Keratinocyte (primary cell): ENCODE results near the gene SERPINA5. TPM values are rescaled to one million over a fixed set of nuclear protein-coding genes. Genes with fewer than 3 reads are reported as not detected.

Experiments
- DNase-seq: peaks from one replicate; pipeline ENCODE4 v3.0.0-alpha.2; 2011; ENCODE audit warnings: low read depth, missing footprints, low spot score
- FAIRE-seq: peaks from 2 replicates; lab custom pipeline; 2011; peaks lifted over from hg19 to GRCh38; lab: Jason Lieb, UNC
- H2AFZ ChIP-seq: 2 replicates; pipeline ENCODE4 v1.6.0; 2012; ENCODE audit warnings: low read length, control low read depth, inconsistent platforms; ENCODE audit not compliant: control insufficient read depth
- H3K27ac ChIP-seq: 2 replicates; pipeline ENCODE4 v1.5.1; 2011; ENCODE audit warnings: low read length; ENCODE audit not compliant: control insufficient read depth, insufficient read depth
- H3K27me3 ChIP-seq: 3 replicates; pipeline ENCODE4 v1.6.0; 2011; ENCODE audit warnings: low read length; ENCODE audit not compliant: control insufficient read depth, insufficient read depth; ENCODE audit errors: extremely low read depth
- H3K36me3 ChIP-seq, 2 experiments: 2 replicates in 1 of 2; 3 replicates in 1 of 2; pipeline ENCODE4 v1.5.1; 2011; ENCODE audit warnings: low read length in 2 of 2, mild to moderate bottlenecking in 1 of 2; ENCODE audit not compliant: control insufficient read depth in 2 of 2, insufficient read depth in 2 of 2; ENCODE audit errors: extremely low read depth in 1 of 2
- H3K4me1 ChIP-seq: 3 replicates; pipeline ENCODE4 v1.5.1; 2011; ENCODE audit warnings: low read length; ENCODE audit not compliant: control insufficient read depth, insufficient read depth; ENCODE audit errors: extremely low read depth
- H3K4me2 ChIP-seq: 3 replicates; pipeline ENCODE4 v1.6.0; 2011; ENCODE audit warnings: low read depth, low read length; ENCODE audit not compliant: control insufficient read depth, insufficient read depth; ENCODE audit errors: extremely low read depth
- H3K4me3 ChIP-seq, 3 experiments: fragments of 200-600 bp in 1 of 3; sonication (generic) in 1 of 3; 2 replicates in 2 of 3; 3 replicates in 1 of 3; pipeline ENCODE4 v1.5.1; 2011 to 2016; ENCODE audit warnings: low read length in 3 of 3, mild to moderate bottlenecking in 3 of 3, control low read depth in 2 of 3, inconsistent platforms in 1 of 3, low read depth in 1 of 3, mixed read lengths in 1 of 3, mixed run types in 1 of 3, moderate library complexity in 1 of 3; ENCODE audit not compliant: control insufficient read depth in 2 of 3, insufficient read depth in 2 of 3; ENCODE audit errors: extremely low read depth in 1 of 3
- H3K79me2 ChIP-seq: 2 replicates; pipeline ENCODE4 v1.6.0; 2012; ENCODE audit warnings: low read length; ENCODE audit not compliant: control insufficient read depth, insufficient read depth
- H3K9ac ChIP-seq: 3 replicates; pipeline ENCODE4 v1.6.0; 2011; ENCODE audit warnings: low read length; ENCODE audit not compliant: control insufficient read depth, insufficient read depth; ENCODE audit errors: extremely low read depth
- H3K9me1 ChIP-seq: 3 replicates; pipeline ENCODE4 v1.6.0; 2011; ENCODE audit warnings: low read length; ENCODE audit not compliant: control insufficient read depth, insufficient read depth; ENCODE audit errors: extremely low read depth
- H3K9me3 ChIP-seq: 2 replicates; pipeline ENCODE4 v1.5.1; 2012; ENCODE audit warnings: low read depth, low read length; ENCODE audit not compliant: control insufficient read depth
- H4K20me1 ChIP-seq: 3 replicates; pipeline ENCODE4 v1.6.0; 2011; ENCODE audit warnings: low read length; ENCODE audit not compliant: control insufficient read depth, insufficient read depth; ENCODE audit errors: extremely low read depth
- CTCF ChIP-seq, 3 experiments: IDR thresholded peaks in 1 of 3; conservative IDR thresholded peaks in 1 of 3; optimal IDR thresholded peaks in 1 of 3; 2 replicates in 2 of 3; 3 replicates in 1 of 3; pipeline versions ENCODE3 to v1.5.1; 2011; ENCODE audit warnings: low read length in 3 of 3, mild to moderate bottlenecking in 3 of 3, moderate library complexity in 2 of 3, control low read depth in 1 of 3, inconsistent platforms in 1 of 3; ENCODE audit not compliant: insufficient read depth in 2 of 3; ENCODE audit errors: extremely low read depth in 1 of 3
- EZH2 ChIP-seq: IDR thresholded peaks from one replicate; pipeline ENCODE4 v1.6.1; 2012; ENCODE audit warnings: inconsistent platforms, mild to moderate bottlenecking, low read length, moderate library complexity
- dilution Hi-C: fragments of 300-500 bp; cut with MboI; formaldehyde crosslinking; loops from one replicate; pipeline ENCODE4 v1.7.0; 2020; ENCODE audit warnings: low sequenced_read_pairs; ENCODE audit not compliant: extremely low pct_ligation_motif_present
- polyA plus RNA-seq, 5 experiments: library from polyadenylated mRNA; depleted of rRNA in 3 of 5; stranded (reverse) in 3 of 5; stranded (forward) in 1 of 5; unstranded in 1 of 5; fragments of >200 nt; gene quantifications; 1 replicate in 1 of 5; 2 replicates in 3 of 5; 3 replicates in 1 of 5; pipeline versions ENCODE4 v1.2.1 to v1.2.3, GENCODE V29; 2011 to 2012; ENCODE audit warnings: missing spikeins in 2 of 5, low read depth in 1 of 5, low replicate concordance in 1 of 5

SERPINA5 gene
- polyA plus RNA-seq, 1 donor (not counting 4 experiments of a cell fraction or from before 2014, with no cell fraction given), result not detected

DNA sequence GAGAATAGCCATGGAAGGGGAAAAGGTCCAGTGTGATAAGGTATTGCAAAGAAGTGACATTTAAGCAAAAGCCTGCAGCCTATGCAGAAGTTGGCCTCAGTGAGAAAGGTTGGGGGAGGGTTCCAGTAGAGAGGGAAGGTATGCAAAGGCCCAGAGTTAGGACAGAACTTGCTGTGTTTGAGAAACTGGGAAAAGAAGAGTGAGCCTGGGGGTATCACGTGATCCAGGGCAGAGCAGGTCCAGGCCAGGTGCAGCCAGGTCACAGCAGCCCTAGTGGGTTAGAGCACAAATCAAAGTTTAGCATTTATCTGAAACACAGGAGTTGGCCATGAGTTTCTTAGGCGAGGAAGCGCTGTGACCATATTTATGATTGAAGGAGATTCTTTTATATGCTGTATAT lies 1.6 kb downstream of the SERPINA5 start:
- Histone ChIP-seq H3K9me3 (no peaks in the 10 kb centered on the region), H3K4me1 (no peaks in the 10 kb centered on the region), H3K27me3 (peaks cover 5% of the 10 kb centered on the region), H3K9me1 (no peaks in the 10 kb centered on the region), H3K4me3 (no peak overlapping the region), H3K36me3 (no peaks in the 10 kb centered on the region), H3K79me2 (no peaks in the 10 kb centered on the region), H3K4me2 (no peak overlapping the region), H3K9ac (no peak overlapping the region), H2AFZ (no peak overlapping the region), H3K27ac (no peak overlapping the region), H4K20me1 (no peaks in the 10 kb centered on the region)
- DNase-seq (no peak), FAIRE-seq (no peak)
- TF ChIP-seq EZH2, result no peak
- dilution Hi-C loops, result no loop called here

DNA sequence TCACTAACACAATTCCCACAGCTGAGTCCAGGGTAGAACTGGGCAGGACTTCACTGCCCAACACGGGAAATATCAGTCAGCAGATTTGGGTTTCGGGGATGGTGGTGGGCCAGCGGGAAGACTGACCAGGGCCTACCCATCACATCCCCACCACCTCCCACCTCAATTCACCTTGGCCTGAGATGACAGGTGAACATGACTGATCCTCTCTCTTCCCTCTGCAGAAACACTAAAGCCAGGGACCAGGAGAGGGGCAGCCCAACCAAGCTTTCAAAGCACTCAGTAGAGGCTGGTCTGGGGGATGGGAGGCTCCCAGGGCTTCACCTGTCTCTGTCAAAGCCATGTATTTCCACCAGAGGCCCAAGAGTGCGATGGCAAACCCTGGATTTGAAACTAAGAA lies 2.3 kb downstream of the SERPINA5 start:
- Histone ChIP-seq H3K9me3 (no peaks in the 10 kb centered on the region), H3K9me1 (no peaks in the 10 kb centered on the region), H3K4me3 (no peak overlapping the region), H3K27ac (no peak overlapping the region), H2AFZ (no peak overlapping the region), H3K4me2 (no peak overlapping the region), H4K20me1 (no peaks in the 10 kb centered on the region), H3K4me1 (no peaks in the 10 kb centered on the region), H3K9ac (no peak overlapping the region), H3K27me3 (peaks cover 5% of the 10 kb centered on the region), H3K79me2 (no peaks in the 10 kb centered on the region), H3K36me3 (no peaks in the 10 kb centered on the region)
- dilution Hi-C loops, result no loop called here
- no peak for DNase-seq
- FAIRE-seq, result no peak
- no peak for TF ChIP-seq EZH2
- TF ChIP-seq CTCF (optimal IDR thresholded peaks at IDR 0.05 in 1 of 3, IDR thresholded peaks at IDR 0.05 in 1 of 3, conservative IDR thresholded peaks at IDR 0.05 in 1 of 3; ENCODE audit: extremely low read depth in 1 of 3, insufficient read depth in 2 of 3, low read length in 3 of 3), result no peak

- H3K4me3 ChIP-seq, result no peak overlapping the region
- dilution Hi-C loops, result no loop called here
- no peaks in the 10 kb centered on the region for H3K9me3 ChIP-seq
- no peaks in the 10 kb centered on the region for H3K79me2 ChIP-seq
- no peaks in the 10 kb centered on the region for H3K9me1 ChIP-seq
- no peaks in the 10 kb centered on the region for H3K4me1 ChIP-seq
- H3K4me2 ChIP-seq, result no peak overlapping the region
- peaks cover 5% of the 10 kb centered on the region for H3K27me3 ChIP-seq
- TF ChIP-seq EZH2 (no peak), CTCF (optimal IDR thresholded peaks at IDR 0.05 in 1 of 3, IDR thresholded peaks at IDR 0.05 in 1 of 3, conservative IDR thresholded peaks at IDR 0.05 in 1 of 3; ENCODE audit: extremely low read depth in 1 of 3, insufficient read depth in 2 of 3, low read length in 3 of 3) (no peak)
- H4K20me1 ChIP-seq, result no peaks in the 10 kb centered on the region
- FAIRE-seq, result no peak
- DNase-seq, result no peak
- H3K36me3 ChIP-seq, result no peaks in the 10 kb centered on the region
- H3K9ac ChIP-seq, result no peak overlapping the region
- H2AFZ ChIP-seq, result no peak overlapping the region
- H3K27ac ChIP-seq, result no peak overlapping the region
These were observed 3.5 kb downstream of the SERPINA5 start for GRCh38 chr14:94584591-94585280.
